Type B pancreatic cell (in vitro differentiated cells): ENCODE measurements around the gene FKBP3. TPM values are rescaled to one million over a fixed set of nuclear protein-coding genes. Genes with fewer than 3 reads are reported as not detected.

Experiments used
- DNase-seq: peaks from one replicate; pipeline ENCODE4 v3.0.0; 2021; ENCODE audit warnings: mixed read lengths; ENCODE audit not compliant: unreplicated experiment; ENCODE audit errors: extremely low spot score
- H3K27ac Mint-ChIP-seq: 2 replicates; pipeline ENCODE4 v1.8.0; 2021; ENCODE audit warnings: mild to moderate bottlenecking, mixed read lengths
- H3K27me3 Mint-ChIP-seq: 2 replicates; pipeline ENCODE4 v1.8.0; 2021; ENCODE audit warnings: mixed read lengths
- H3K36me3 Mint-ChIP-seq: 2 replicates; pipeline ENCODE4 v1.8.0; 2021; ENCODE audit warnings: mixed read lengths
- H3K4me1 Mint-ChIP-seq: one replicate; pipeline ENCODE4 v1.8.0; 2021; ENCODE audit warnings: mixed read lengths; ENCODE audit not compliant: unreplicated experiment
- H3K4me3 Mint-ChIP-seq: 2 replicates; pipeline ENCODE4 v1.8.0; 2021; ENCODE audit warnings: mild to moderate bottlenecking, mixed read lengths
- H3K9me3 Mint-ChIP-seq: 2 replicates; pipeline ENCODE4 v1.8.0; 2021; ENCODE audit warnings: mixed read lengths
- CTCF ChIP-seq: fragments of 200-600 bp; sonication (generic); conservative IDR thresholded peaks from 2 replicates; pipeline ENCODE4 v1.5.0; 2021; ENCODE audit warnings: antibody characterized with exemption, mild to moderate bottlenecking
- total RNA-seq: library from RNA; stranded (reverse); gene quantifications from 2 replicates; pipeline ENCODE4 v1.2.1, GENCODE V29; 2021; ENCODE audit warnings: low replicate concordance

FKBP3 gene
- total RNA-seq, 1 donor from 2014 or later: 96.9 TPM

GRCh38 chr14:45065956-45066355, 68.3 kb downstream of the FKBP3 start:
- no peaks in the 10 kb centered on the region for H3K9me3 Mint-ChIP-seq
- H3K4me1 Mint-ChIP-seq: no peaks in the 10 kb centered on the region
- no peak overlapping the region for H3K4me3 Mint-ChIP-seq
- no peak overlapping the region for H3K27ac Mint-ChIP-seq
- TF ChIP-seq CTCF: no peak
- H3K36me3 Mint-ChIP-seq: peaks cover 15% of the 10 kb centered on the region
- H3K27me3 Mint-ChIP-seq: no peaks in the 10 kb centered on the region
- no peak for DNase-seq

Other genes with a start within 250 kb of the FKBP3 start
- gene KLHL28, start 172.5 kb downstream of the FKBP3 start, total RNA-seq: 14.5 and 16.2 TPM in 2 replicates
- gene TOGARAM1, start 172.3 kb downstream of the FKBP3 start, total RNA-seq: 20.2 and 21.2 TPM in 2 replicates
- 50.6 and 51.7 TPM in 2 replicates for gene PRPF39, start 50.4 kb downstream of the FKBP3 start, total RNA-seq
- 5.4 and 12.4 TPM in 2 replicates for gene FANCM, start 1.4 kb upstream of the FKBP3 start, total RNA-seq
- gene MIS18BP1, start 118.7 kb upstream of the FKBP3 start, total RNA-seq: 21.3 and 42.3 TPM in 2 replicates